Stomach smooth muscle (tissue), 2 donors: ENCODE measurements around the gene CAMK2D.

Experiments
- H3K27ac ChIP-seq: one replicate; pipeline ENCODE4 v1.7.0; 2013; ENCODE audit warnings: mild to moderate bottlenecking, low read length, inconsistent platforms
- H3K27me3 ChIP-seq, 2 donors: one replicate each; pipeline ENCODE4 v1.7.0; 2013; ENCODE audit warnings: low read length in 2 of 2; ENCODE audit not compliant: insufficient read depth in 2 of 2, control insufficient read depth in 1 of 2
- H3K36me3 ChIP-seq, 2 donors: one replicate each; pipeline ENCODE4 v1.7.0; 2013; ENCODE audit warnings: low read length in 2 of 2; ENCODE audit not compliant: control insufficient read depth in 2 of 2, insufficient read depth in 2 of 2
- H3K4me1 ChIP-seq: one replicate; pipeline ENCODE4 v1.7.0; 2013; ENCODE audit warnings: low read length; ENCODE audit not compliant: control insufficient read depth, insufficient read depth
- H3K4me3 ChIP-seq, 2 donors: one replicate each; pipeline ENCODE4 v1.7.0; 2013; ENCODE audit warnings: low read length in 2 of 2
- H3K9ac ChIP-seq, 2 donors: one replicate each; pipeline ENCODE4 v1.7.0; 2013; ENCODE audit warnings: low read length in 2 of 2, mild to moderate bottlenecking in 1 of 2
- H3K9me3 ChIP-seq, 2 donors: one replicate each; pipeline ENCODE4 v1.7.0; 2013; ENCODE audit warnings: low read length in 2 of 2; ENCODE audit not compliant: control insufficient read depth in 2 of 2
- donor health status: healthy.
- donor health status: Pancreatic carcinoma.

CAMK2D gene

DNA sequence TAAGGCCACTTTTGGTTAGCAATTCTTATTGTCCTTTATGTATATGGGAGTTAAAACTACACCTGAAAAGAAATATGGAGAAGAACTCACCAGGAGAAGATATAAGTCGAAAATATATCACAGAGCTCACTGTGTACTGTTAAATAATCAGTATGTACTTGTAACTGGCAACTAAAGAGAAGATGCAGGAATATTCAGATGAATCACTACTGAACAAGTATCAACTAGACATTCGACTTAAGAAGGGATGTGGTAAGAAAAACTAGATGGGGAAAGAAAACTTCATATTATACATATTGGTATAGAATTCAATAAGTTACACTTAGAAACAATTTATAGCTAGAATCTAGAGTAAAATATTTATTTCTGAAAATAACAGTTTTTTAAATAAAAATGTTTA, 230.0 kb downstream of the CAMK2D start:
- Histone ChIP-seq H3K4me1 (no peaks in the 10 kb centered on the region), H3K4me3 (no peak overlapping the region), H3K9ac (no peak overlapping the region), H3K27me3 (no peaks in the 10 kb centered on the region), H3K27ac (no peak overlapping the region), H3K9me3 (no peaks in the 10 kb centered on the region), H3K36me3 (peaks cover 0 to 2% of the 10 kb centered on the region in 2 donors)

GRCh38 chr4:113528395-113528794, 233.1 kb downstream of the CAMK2D start:
- Histone ChIP-seq H3K4me3 (no peak overlapping the region), H3K9ac (no peak overlapping the region), H3K9me3 (no peaks in the 10 kb centered on the region), H3K4me1 (no peaks in the 10 kb centered on the region), H3K36me3 (peaks cover 4 to 5% of the 10 kb centered on the region in 2 donors), H3K27me3 (no peaks in the 10 kb centered on the region), H3K27ac (no peak overlapping the region)

- Histone ChIP-seq H3K9ac (no peak overlapping the region), H3K27me3 (no peaks in the 10 kb centered on the region), H3K36me3 (peaks cover 2 to 9% of the 10 kb centered on the region in 2 donors)
Observed at GRCh38 chr4:113525521-113525920, 236.0 kb downstream of the CAMK2D start.

GRCh38 chr4:113524505-113525186, 236.9 kb downstream of the CAMK2D start:
- H3K27me3 ChIP-seq, result no peaks in the 10 kb centered on the region
- H3K4me1 ChIP-seq, result no peaks in the 10 kb centered on the region
- no peak overlapping the region for H3K4me3 ChIP-seq
- H3K9ac ChIP-seq, result no peak overlapping the region
- H3K27ac ChIP-seq, result no peak overlapping the region
- H3K36me3 ChIP-seq, result peaks cover 2 to 9% of the 10 kb centered on the region in 2 donors
- H3K9me3 ChIP-seq, result no peaks in the 10 kb centered on the region

More at GRCh38 chr4:113525521-113525920, 236.0 kb downstream of the CAMK2D start:
- Histone ChIP-seq H3K4me3 (no peak overlapping the region), H3K4me1 (no peaks in the 10 kb centered on the region), H3K9me3 (no peaks in the 10 kb centered on the region), H3K27ac (no peak overlapping the region)

GRCh38 chr4:113524096-113524495, 237.4 kb downstream of the CAMK2D start:
- Histone ChIP-seq H3K4me1 (no peaks in the 10 kb centered on the region), H3K36me3 (peaks cover 2 to 9% of the 10 kb centered on the region in 2 donors), H3K9me3 (no peaks in the 10 kb centered on the region), H3K4me3 (no peak overlapping the region), H3K27me3 (no peaks in the 10 kb centered on the region), H3K27ac (no peak overlapping the region), H3K9ac (no peak overlapping the region)

DNA sequence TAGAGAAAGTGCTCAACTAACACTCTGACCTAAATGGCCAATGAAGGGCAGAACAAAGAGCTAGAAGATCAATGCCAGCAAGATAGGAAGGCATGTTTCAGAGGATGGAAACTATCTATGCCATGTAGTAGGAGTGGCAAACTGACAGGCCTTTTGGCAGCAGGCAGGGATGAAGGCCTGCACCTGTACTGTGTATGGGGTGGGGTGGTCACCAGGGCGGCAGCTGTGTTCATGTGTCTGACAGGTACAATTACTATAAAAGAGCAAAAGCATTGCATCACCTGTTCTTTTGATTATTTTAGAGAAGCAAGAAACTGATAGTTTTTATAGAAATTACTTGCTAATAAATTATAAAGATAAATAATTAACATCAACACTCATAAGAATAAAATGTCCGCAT, 239.1 kb downstream of the CAMK2D start:
- no peaks in the 10 kb centered on the region for H3K9me3 ChIP-seq
- no peaks in the 10 kb centered on the region for H3K27me3 ChIP-seq
- no peak overlapping the region for H3K9ac ChIP-seq
- no peak overlapping the region for H3K27ac ChIP-seq
- H3K36me3 ChIP-seq, result peaks cover 2 to 9% of the 10 kb centered on the region in 2 donors
- H3K4me1 ChIP-seq, result no peaks in the 10 kb centered on the region
- no peak overlapping the region for H3K4me3 ChIP-seq

- no peaks in the 10 kb centered on the region for H3K4me1 ChIP-seq
- H3K9ac ChIP-seq, result no peak overlapping the region
- no peaks in the 10 kb centered on the region for H3K27me3 ChIP-seq
- H3K9me3 ChIP-seq, result no peaks in the 10 kb centered on the region
- H3K27ac ChIP-seq, result no peak overlapping the region
- peaks cover 10 to 18% of the 10 kb centered on the region in 2 donors for H3K36me3 ChIP-seq
- H3K4me3 ChIP-seq, result no peak overlapping the region
Observed at GRCh38 chr4:113513382-113513781, 248.2 kb downstream of the CAMK2D start.

- H3K4me1 ChIP-seq, result no peaks in the 10 kb centered on the region
- peaks cover 10 to 18% of the 10 kb centered on the region in 2 donors for H3K36me3 ChIP-seq
- no peak overlapping the region for H3K9ac ChIP-seq
- no peaks in the 10 kb centered on the region for H3K27me3 ChIP-seq
- no peaks in the 10 kb centered on the region for H3K9me3 ChIP-seq
- H3K4me3 ChIP-seq, result no peak overlapping the region
- H3K27ac ChIP-seq, result no peak overlapping the region
Observed at GRCh38 chr4:113512880-113513279, 248.7 kb downstream of the CAMK2D start.

DNA sequence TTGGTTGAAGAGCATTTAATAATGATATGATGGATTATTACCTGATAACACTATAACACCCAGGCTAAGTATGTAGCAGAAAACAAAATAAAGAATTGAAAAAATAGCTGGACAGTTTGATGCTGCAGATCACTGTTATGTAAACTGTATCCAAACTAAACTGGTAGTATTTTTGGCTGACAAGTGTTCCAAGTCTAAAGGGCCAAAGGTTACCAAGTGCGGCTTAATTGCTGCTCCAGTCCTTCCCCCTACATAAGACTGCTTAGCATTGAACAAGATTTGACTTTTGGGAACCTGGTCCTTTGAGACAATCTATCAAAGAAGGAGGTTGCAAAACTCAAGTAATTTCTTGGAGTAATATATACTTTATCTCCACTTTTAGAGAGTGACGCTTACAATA, 249.6 kb downstream of the CAMK2D start:
- Histone ChIP-seq H3K9me3 (no peaks in the 10 kb centered on the region), H3K27me3 (no peaks in the 10 kb centered on the region), H3K9ac (no peak overlapping the region), H3K27ac (no peak overlapping the region), H3K4me3 (no peak overlapping the region), H3K36me3 (peaks cover 10 to 18% of the 10 kb centered on the region in 2 donors), H3K4me1 (no peaks in the 10 kb centered on the region)

- Histone ChIP-seq H3K9me3 (no peaks in the 10 kb centered on the region), H3K36me3 (peaks cover 10 to 18% of the 10 kb centered on the region in 2 donors), H3K9ac (no peak overlapping the region), H3K4me3 (no peak overlapping the region), H3K27ac (no peak overlapping the region), H3K4me1 (no peaks in the 10 kb centered on the region), H3K27me3 (no peaks in the 10 kb centered on the region)
Observed at GRCh38 chr4:113509851-113510250, 251.7 kb downstream of the CAMK2D start.

- H3K4me3 ChIP-seq, result no peak overlapping the region
- H3K36me3 ChIP-seq, result no peaks in the 10 kb centered on the region
- H3K27me3 ChIP-seq, result no peaks in the 10 kb centered on the region
Observed at GRCh38 chr4:113505044-113505443, 256.5 kb downstream of the CAMK2D start.

More at GRCh38 chr4:113505044-113505443, 256.5 kb downstream of the CAMK2D start:
- H3K4me1 ChIP-seq, result no peaks in the 10 kb centered on the region
- H3K9ac ChIP-seq, result no peak overlapping the region
- no peaks in the 10 kb centered on the region for H3K9me3 ChIP-seq
- no peak overlapping the region for H3K27ac ChIP-seq
